ENCODE data around the gene BFSP2. TPM values are rescaled to one million over a fixed set of nuclear protein-coding genes. Genes with fewer than 3 reads are reported as not detected.

BFSP2 gene
- total RNA-seq, 1 experiment from 2014 or later: not detected

DNA sequence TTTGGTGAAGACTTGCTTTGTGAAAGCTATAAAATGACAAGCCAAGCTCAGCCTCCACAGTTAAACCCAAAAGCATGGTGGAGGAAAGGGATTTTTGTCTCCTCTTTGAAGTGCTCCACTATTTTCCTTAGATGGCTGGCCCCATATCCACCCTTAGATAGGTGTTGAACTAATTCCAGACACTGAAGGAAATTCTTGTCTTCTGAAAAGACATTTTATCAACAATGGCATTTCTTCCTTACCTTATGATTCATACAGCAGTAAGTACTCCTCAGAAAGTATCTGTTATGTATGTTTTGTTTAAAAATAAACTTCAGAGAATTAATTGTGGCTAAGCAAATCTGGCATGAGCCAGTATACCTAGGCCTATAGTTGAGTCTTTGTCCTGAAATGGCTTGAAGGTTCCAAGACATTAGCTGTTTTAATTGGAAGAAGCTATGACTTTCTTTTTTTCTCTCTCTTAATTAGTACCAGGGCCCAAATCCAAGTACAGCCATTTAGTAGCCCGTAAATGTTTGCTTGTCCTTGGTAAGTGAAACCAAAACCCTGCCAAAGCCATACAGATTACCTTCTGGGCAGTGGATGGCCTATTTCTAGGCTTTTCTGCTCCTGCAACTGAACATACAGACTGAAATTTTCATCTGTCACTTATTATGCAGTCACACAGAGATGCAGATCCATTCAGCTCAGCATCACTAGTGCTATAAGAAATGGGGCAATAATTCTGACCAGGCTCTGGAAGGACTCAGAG, 5.1 kb upstream of the BFSP2 start:
- Mint-ChIP-seq H3K27me3 (ENCODE audit: insufficient read depth, unreplicated experiment) (no peaks in the 10 kb centered on the region), H3K4me3 (ENCODE audit: unreplicated experiment) (no peak overlapping the region), H3K9me3 (ENCODE audit: unreplicated experiment) (no peaks in the 10 kb centered on the region), H3K27ac (ENCODE audit: unreplicated experiment) (no peak overlapping the region), H3K36me3 (ENCODE audit: insufficient read depth, unreplicated experiment) (no peaks in the 10 kb centered on the region), H3K4me1 (ENCODE audit: low read depth, unreplicated experiment) (no peaks in the 10 kb centered on the region)
- Histone ChIP-seq H3K4me3 (ENCODE audit: low read depth, low read length) (no peak overlapping the region), H3K36me3 (ENCODE audit: control insufficient read depth, insufficient read depth, low read length) (no peaks in the 10 kb centered on the region), H3K4me1 (no peaks in the 10 kb centered on the region), H3K27me3 (replicated peaks; ENCODE audit: control insufficient read depth, insufficient read depth, low read length) (no peaks in the 10 kb centered on the region; the same call in none of the 2 replicates), H3K9me3 (no peaks in the 10 kb centered on the region)
- TF ChIP-seq CTCF (IDR thresholded peaks at IDR 0.05; ENCODE audit: insufficient read depth in 1 of 2, low read depth in 1 of 2, low read length in 1 of 2, severe bottlenecking in 1 of 2, unreplicated experiment in 1 of 2): no peak
- no peak for DNase-seq
- no TSS peak for BruUV-seq (replicated peaks)
- POLR2A ChIA-PET: no interaction called here
- CTCF ChIA-PET: no interaction called here
- intact Hi-C loops (cut with micrococcal nuclease; ENCODE audit: unreplicated experiment): no loop called here

- BruUV-seq (replicated peaks): no TSS peak
- Mint-ChIP-seq H3K4me1 (ENCODE audit: low read depth, unreplicated experiment) (no peaks in the 10 kb centered on the region), H3K27ac (ENCODE audit: unreplicated experiment) (no peak overlapping the region), H3K9me3 (ENCODE audit: unreplicated experiment) (no peaks in the 10 kb centered on the region), H3K27me3 (ENCODE audit: insufficient read depth, unreplicated experiment) (no peaks in the 10 kb centered on the region), H3K4me3 (ENCODE audit: unreplicated experiment) (no peak overlapping the region), H3K36me3 (ENCODE audit: insufficient read depth, unreplicated experiment) (no peaks in the 10 kb centered on the region)
- no peak for DNase-seq
- no peaks in the 10 kb centered on the region for H3K9me3 ChIP-seq
- intact Hi-C loops (cut with micrococcal nuclease; ENCODE audit: unreplicated experiment): no loop called here
- CTCF ChIA-PET: no interaction called here
- H3K4me3 ChIP-seq (ENCODE audit: low read depth, low read length): no peak overlapping the region
- H3K36me3 ChIP-seq (ENCODE audit: control insufficient read depth, insufficient read depth, low read length): no peaks in the 10 kb centered on the region
- POLR2A ChIA-PET: no interaction called here
- no peak for TF ChIP-seq CTCF (IDR thresholded peaks at IDR 0.05; ENCODE audit: insufficient read depth in 1 of 2, low read depth in 1 of 2, low read length in 1 of 2, severe bottlenecking in 1 of 2, unreplicated experiment in 1 of 2)
- no peaks in the 10 kb centered on the region; the same call in none of the 2 replicates for H3K27me3 ChIP-seq (replicated peaks; ENCODE audit: control insufficient read depth, insufficient read depth, low read length)
- H3K4me1 ChIP-seq: no peaks in the 10 kb centered on the region
Measured at GRCh38 chr3:133396906-133397305, 3.0 kb upstream of the BFSP2 start.

GRCh38 chr3:133401374-133402135, 1.7 kb downstream of the BFSP2 start:
- Histone ChIP-seq H3K27me3 (replicated peaks; ENCODE audit: control insufficient read depth, insufficient read depth, low read length) (no peaks in the 10 kb centered on the region; the same call in 1 of the 2 replicates), H3K4me3 (ENCODE audit: low read depth, low read length) (no peak overlapping the region), H3K9me3 (no peaks in the 10 kb centered on the region), H3K36me3 (ENCODE audit: control insufficient read depth, insufficient read depth, low read length) (no peaks in the 10 kb centered on the region), H3K4me1 (no peaks in the 10 kb centered on the region)
- Mint-ChIP-seq H3K4me1 (ENCODE audit: low read depth, unreplicated experiment) (no peaks in the 10 kb centered on the region), H3K36me3 (ENCODE audit: insufficient read depth, unreplicated experiment) (no peaks in the 10 kb centered on the region), H3K27me3 (ENCODE audit: insufficient read depth, unreplicated experiment) (no peaks in the 10 kb centered on the region), H3K4me3 (ENCODE audit: unreplicated experiment) (no peak overlapping the region), H3K27ac (ENCODE audit: unreplicated experiment) (no peak overlapping the region), H3K9me3 (ENCODE audit: unreplicated experiment) (no peaks in the 10 kb centered on the region)
- intact Hi-C loops (cut with micrococcal nuclease; ENCODE audit: unreplicated experiment): no loop called here
- ChIA-PET CTCF (no interaction called here), POLR2A (no interaction called here)
- TF ChIP-seq CTCF (IDR thresholded peaks at IDR 0.05; ENCODE audit: insufficient read depth in 1 of 2, low read depth in 1 of 2, low read length in 1 of 2, severe bottlenecking in 1 of 2, unreplicated experiment in 1 of 2): no peak
- no peak for DNase-seq
- BruUV-seq (replicated peaks): no TSS peak

All from Caco-2 (cell line).